HG03159 (cell line): ENCODE measurements around the gene SRRM1.
"Not testable (repeated sequence)": the region's sequence is repeated elsewhere in the genome, so short reads cannot be mapped to it uniquely, and the experiment has no call there.

ENCODE experiments used
- ATAC-seq: cut with Tn5 transposase; IDR thresholded peaks from one replicate; pipeline ENCODE4 v1.9.1; 2021; ENCODE audit warnings: mild to moderate bottlenecking, moderate library complexity; ENCODE audit not compliant: unreplicated experiment

Gene SRRM1

GRCh38 chr1:24692351-24692980 lies 49.4 kb downstream of the SRRM1 start:
- no peak for ATAC-seq

- ATAC-seq: no peak
These were observed 50.8 kb downstream of the SRRM1 start for GRCh38 chr1:24693827-24694379.

GRCh38 chr1:24694380-24694843 lies 51.3 kb downstream of the SRRM1 start:
- ATAC-seq: no peak

GRCh38 chr1:24695202-24695974 lies 52.3 kb downstream of the SRRM1 start:
- ATAC-seq: no peak

GRCh38 chr1:24696041-24696755 lies 53.1 kb downstream of the SRRM1 start:
- ATAC-seq: no peak

- no peak for ATAC-seq
These were observed 53.7 kb downstream of the SRRM1 start for GRCh38 chr1:24696756-24697330.

- ATAC-seq: not testable (repeated sequence)
These were observed 54.4 kb downstream of the SRRM1 start for GRCh38 chr1:24697453-24698001.

- not testable (repeated sequence) for ATAC-seq
These were observed 55.2 kb downstream of the SRRM1 start for GRCh38 chr1:24698326-24698725.

GRCh38 chr1:24699628-24700027 lies 56.5 kb downstream of the SRRM1 start:
- no peak for ATAC-seq

GRCh38 chr1:24702511-24703293 lies 59.6 kb downstream of the SRRM1 start:
- no peak for ATAC-seq

- no peak for ATAC-seq
These were observed 61.5 kb downstream of the SRRM1 start for GRCh38 chr1:24704411-24705259.

- peak; percentile 67 for ATAC-seq
These were observed 62.4 kb downstream of the SRRM1 start for GRCh38 chr1:24705260-24706073.

- not testable (repeated sequence) for ATAC-seq
These were observed 62.9 kb downstream of the SRRM1 start for GRCh38 chr1:24706074-24706389.

- ATAC-seq: no peak
These were observed 64.6 kb downstream of the SRRM1 start for GRCh38 chr1:24707687-24708086.

GRCh38 chr1:24708938-24709337 lies 65.8 kb downstream of the SRRM1 start:
- no peak for ATAC-seq

GRCh38 chr1:24709791-24710441 lies 66.8 kb downstream of the SRRM1 start:
- ATAC-seq: no peak

GRCh38 chr1:24711329-24711728 lies 68.2 kb downstream of the SRRM1 start:
- no peak for ATAC-seq

GRCh38 chr1:24713176-24713575 lies 70.1 kb downstream of the SRRM1 start:
- no peak for ATAC-seq
